HCT116 (cell line): Measurements from ENCODE around the gene ALDH4A1. TPM values are rescaled to one million over a fixed set of nuclear protein-coding genes. Genes with fewer than 3 reads are reported as not detected.

Experiments used
- ATAC-seq: fragments of 200-7000 bp; cut with Tn5 transposase; 2 replicates; pipeline ENCODE4 v1.9.1; 2020; ENCODE audit warnings: mild to moderate bottlenecking, moderate library complexity
- BruUV-seq: library from RNA; stranded (reverse); fragments of 400-500 nt; replicated peaks from 2 replicates; lab custom pipeline; 2021; lab: Mats Ljungman, UMichigan
- CTCF ChIA-PET: fragments of 300-600 bp; sonication (Branson Sonifier 250); formaldehyde crosslinking; loops from one replicate; lab custom pipeline; 2021; ENCODE audit warnings: antibody characterized with exemption; lab: Charles Lee
- POLR2A ChIA-PET: fragments of 300-600, 350-600 bp; sonication (Branson Sonifier 250); formaldehyde crosslinking; loops from one replicate; lab custom pipeline; 2021; ENCODE audit warnings: antibody characterized with exemption; lab: Charles Lee
- RAD21 ChIA-PET, 2 experiments: fragments of 300-600 bp; sonication (Branson Sonifier 250); formaldehyde crosslinking; loops; one replicate each; lab custom pipeline; 2023; ENCODE audit warnings: low total read pairs in 2 of 2; ENCODE audit not compliant: uncharacterized antibody in 2 of 2, unreplicated experiment in 2 of 2, low non-redundant PET in 1 of 2; lab: Charles Lee
- DNase-seq: peaks from one replicate; pipeline ENCODE4 v3.0.0-alpha.2; 2010; ENCODE audit warnings: low read depth, low spot score
- H2AFZ ChIP-seq: fragments of 200-600 bp; shearing (Covaris generic), sonication (generic); 2 replicates; pipeline ENCODE4 v1.6.1; 2017; ENCODE audit warnings: low read depth, mixed run types, mixed read lengths, antibody characterized with exemption, low read length; ENCODE audit not compliant: poor library complexity, severe bottlenecking
- H3K27ac ChIP-seq: 2 replicates; pipeline ENCODE4 v1.5.1; 2012; ENCODE audit warnings: low read depth, low read length
- H3K27me3 ChIP-seq: fragments of 200-600 bp; sonication (generic); 2 replicates; pipeline ENCODE4 v1.6.1; 2016; ENCODE audit warnings: mixed run types, low read length, mixed read lengths; ENCODE audit not compliant: insufficient read depth
- H3K36me3 ChIP-seq, 2 experiments: fragments of 200-500 bp in 1 of 2; fragments of 200-600 bp in 1 of 2; sonication (Bioruptor generic) in 1 of 2; sonication (generic) in 1 of 2; 2 replicates each; pipeline versions ENCODE4 v1.5.1 to v1.6.1; 2014 to 2016; ENCODE audit warnings: low read length in 2 of 2, inconsistent platforms in 1 of 2, mixed read lengths in 1 of 2, mixed run types in 1 of 2; ENCODE audit not compliant: insufficient read depth in 2 of 2, control insufficient read depth in 1 of 2
- H3K4me1 ChIP-seq, 2 experiments: fragments of 200-600 bp in 1 of 2; sonication (generic) in 1 of 2; 2 replicates each; pipeline versions ENCODE4 v1.5.1 to v1.6.1; 2012 to 2017; ENCODE audit warnings: low read length in 2 of 2, inconsistent platforms in 1 of 2, mild to moderate bottlenecking in 1 of 2, mixed read lengths in 1 of 2, mixed run types in 1 of 2, moderate library complexity in 1 of 2; ENCODE audit not compliant: insufficient read depth in 2 of 2, control insufficient read depth in 1 of 2
- H3K4me2 ChIP-seq: fragments of 200-600 bp; sonication (generic); 2 replicates; pipeline ENCODE4 v1.6.1; 2017; ENCODE audit warnings: mixed run types, low read length, mixed read lengths
- H3K4me3 ChIP-seq, 2 experiments: fragments of 200-600 bp in 1 of 2; sonication (generic) in 1 of 2; replicated peaks in 1 of 2; 2 replicates each; pipeline ENCODE4 v1.5.1; 2011 to 2016; ENCODE audit warnings: low read length in 2 of 2, control low read depth in 1 of 2, low read depth in 1 of 2, mild to moderate bottlenecking in 1 of 2, mixed read lengths in 1 of 2, mixed run types in 1 of 2
- H3K79me2 ChIP-seq: fragments of 200-600 bp; sonication (generic); 2 replicates; pipeline ENCODE4 v1.6.1; 2017; ENCODE audit warnings: mild to moderate bottlenecking, mixed run types, low read length, moderate library complexity, mixed read lengths; ENCODE audit not compliant: insufficient read depth
- H3K9ac ChIP-seq: fragments of 200-600 bp; sonication (generic); 2 replicates; pipeline ENCODE4 v1.6.1; 2016; ENCODE audit warnings: low read length, mixed read lengths
- H3K9me2 ChIP-seq: fragments of 200-600 bp; sonication (generic), shearing (Covaris generic); 2 replicates; pipeline ENCODE4 v1.6.1; 2017; ENCODE audit warnings: mixed run types, mild to moderate bottlenecking, moderate library complexity; ENCODE audit not compliant: insufficient read depth
- H3K9me3 ChIP-seq, 2 experiments: fragments of 200-500 bp in 1 of 2; fragments of 200-600 bp in 1 of 2; sonication (Bioruptor generic) in 1 of 2; sonication (generic) in 1 of 2; 2 replicates each; pipeline ENCODE4 v1.6.1; 2014 to 2017; ENCODE audit warnings: low read length in 2 of 2, mixed read lengths in 2 of 2, inconsistent platforms in 1 of 2, low read depth in 1 of 2, mild to moderate bottlenecking in 1 of 2, mixed run types in 1 of 2, moderate library complexity in 1 of 2; ENCODE audit not compliant: control insufficient read depth in 1 of 2, insufficient read depth in 1 of 2
- H4K20me1 ChIP-seq: fragments of 200-600 bp; sonication (generic), shearing (Covaris generic); 2 replicates; pipeline ENCODE4 v1.6.1; 2017; ENCODE audit warnings: mixed run types, mild to moderate bottlenecking, moderate library complexity; ENCODE audit not compliant: insufficient read depth
- CEBPB ChIP-seq: IDR thresholded peaks from 2 replicates; pipeline ENCODE4 v1.6.1; 2012; ENCODE audit warnings: low read depth
- EZH2phosphoT487 ChIP-seq: fragments of 200-600 bp; IDR thresholded peaks from 2 replicates; pipeline ENCODE4 v1.6.1; 2018; ENCODE audit warnings: antibody characterized with exemption, borderline replicate concordance
- JUND ChIP-seq: IDR thresholded peaks from 2 replicates; pipeline ENCODE4 v1.6.1; 2012
- SIN3A ChIP-seq: IDR thresholded peaks from 2 replicates; pipeline ENCODE4 v1.6.1; 2012; ENCODE audit warnings: low read depth
- YY1 ChIP-seq: IDR thresholded peaks from 2 replicates; pipeline ENCODE4 v1.6.1; 2011; ENCODE audit warnings: low read length, low read depth, moderate library complexity, mild to moderate bottlenecking; ENCODE audit not compliant: insufficient replicate concordance; ENCODE audit errors: extremely low read depth
- ZNF274 ChIP-seq: fragments of 200-500 bp; sonication (Bioruptor generic); IDR thresholded peaks from 2 replicates; pipeline ENCODE4 v1.6.1; 2014; ENCODE audit warnings: mild to moderate bottlenecking, low read depth, low read length, inconsistent platforms
- intact Hi-C: fragments of 100-400 bp; cut with micrococcal nuclease; formaldehyde crosslinking; loops from 2 replicates; pipeline ENCODE4 v1.10.0; 2022
- total RNA-seq: library from RNA; stranded (reverse); gene quantifications from one replicate; pipeline ENCODE4 v1.2.1, GENCODE V29; 2021; ENCODE audit not compliant: unreplicated experiment
- TF ChIP-seq, protein P1 (sequence below): IDR thresholded peaks from 2 replicates; pipeline ENCODE4 v1.6.1; 2012
- TF ChIP-seq, protein P2 (sequence below), 3 experiments: fragments of 200-600 bp in 1 of 3; sonication (generic) in 1 of 3; IDR thresholded peaks in 2 of 3; conservative IDR thresholded peaks in 1 of 3; 2 replicates each; pipeline ENCODE4 v1.5.1; 2012 to 2017; ENCODE audit warnings: low read depth in 2 of 3, low read length in 2 of 3, antibody characterized with exemption in 1 of 3, borderline replicate concordance in 1 of 3, control low read depth in 1 of 3, mild to moderate bottlenecking in 1 of 3, mixed read lengths in 1 of 3, mixed run types in 1 of 3, moderate library complexity in 1 of 3; ENCODE audit not compliant: insufficient read depth in 1 of 3

The ALDH4A1 gene
- total RNA-seq, 1 experiment from 2014 or later, result 12.6 TPM

DNA sequence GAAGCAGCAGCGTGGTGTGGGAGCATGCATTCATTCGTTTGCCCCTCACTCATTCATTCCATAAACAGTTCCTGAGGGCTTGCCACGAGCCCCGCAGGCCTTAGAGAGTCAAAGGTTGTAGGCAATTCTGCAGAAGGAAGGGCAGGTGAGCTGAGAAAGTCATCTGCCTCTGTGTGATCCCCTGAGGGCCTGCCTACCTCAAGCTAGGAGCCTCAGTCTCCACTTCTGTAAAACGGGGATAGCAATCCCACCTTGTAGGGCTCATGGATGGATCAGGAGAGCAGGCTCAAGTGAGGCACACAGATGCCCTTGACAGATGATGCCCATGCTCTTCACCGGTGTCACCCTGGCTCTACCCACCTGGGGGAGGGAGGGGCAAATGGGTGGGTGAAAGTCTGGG, 26.6 kb upstream of the ALDH4A1 start:
- POLR2A ChIA-PET, result no interaction called here
- H3K4me1 ChIP-seq, result peaks cover 28 to 81% of the 10 kb centered on the region in 2 experiments
- BruUV-seq, result no TSS peak
- peak overlapping the region; percentile 100; the same call in 1 of the 2 replicates for H3K4me2 ChIP-seq
- no peak overlapping the region; the same call in 1 of the 2 replicates for H3K9ac ChIP-seq
- no peak for TF ChIP-seq ZNF274
- TF ChIP-seq CEBPB, result no peak
- no peak for TF ChIP-seq YY1
- no peak for TF ChIP-seq SIN3A
- TF ChIP-seq, protein P1, sequence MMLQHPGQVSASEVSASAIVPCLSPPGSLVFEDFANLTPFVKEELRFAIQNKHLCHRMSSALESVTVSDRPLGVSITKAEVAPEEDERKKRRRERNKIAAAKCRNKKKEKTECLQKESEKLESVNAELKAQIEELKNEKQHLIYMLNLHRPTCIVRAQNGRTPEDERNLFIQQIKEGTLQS, result no peak
- TF ChIP-seq, all 23 proteins: peak for 0
- intact Hi-C loops, result no loop called here
- ChIA-PET RAD21 (no interaction called here), CTCF (interaction anchor here (4.8 kb wide), 1 partner anchor 15 kb away, joined by 36 read pairs; no protein-coding TSS in a partner anchor)
- no peaks in the 10 kb centered on the region for H4K20me1 ChIP-seq
- no peak overlapping the region for H3K4me3 ChIP-seq
- no peak overlapping the region for H3K27ac ChIP-seq
- H3K9me2 ChIP-seq, result no peaks in the 10 kb centered on the region
- H3K27me3 ChIP-seq, result no peaks in the 10 kb centered on the region
- no peak for ATAC-seq
- no peaks in the 10 kb centered on the region for H3K9me3 ChIP-seq
- H3K36me3 ChIP-seq, result no peaks in the 10 kb centered on the region
- peaks cover 87% of the 10 kb centered on the region for H3K79me2 ChIP-seq
- no peak overlapping the region for H2AFZ ChIP-seq
- DNase-seq, result no peak

DNA sequence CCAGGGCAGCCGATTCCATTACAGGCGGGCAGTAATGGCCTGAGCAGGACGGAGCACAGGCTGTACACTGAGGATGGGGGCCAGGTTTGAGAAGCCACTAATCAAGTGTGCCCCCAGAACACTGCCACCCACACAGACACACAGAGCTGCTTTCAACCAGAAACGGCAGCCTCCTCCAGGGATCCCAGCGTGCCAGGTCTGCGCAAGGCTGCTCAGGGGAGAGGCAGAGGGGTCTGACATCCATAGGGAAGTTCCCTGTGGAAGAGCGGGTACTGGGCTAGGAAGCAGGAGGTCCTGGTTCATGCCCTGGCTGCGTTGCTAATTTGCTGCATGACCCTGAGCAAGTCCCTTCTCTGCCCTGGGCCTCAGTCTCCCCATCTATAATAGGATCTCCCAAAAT, 26.1 kb upstream of the ALDH4A1 start:
- Histone ChIP-seq H3K27ac (no peak overlapping the region; the same call in 1 of the 2 replicates), H3K9me3 (no peaks in the 10 kb centered on the region), H3K27me3 (no peaks in the 10 kb centered on the region), H3K9me2 (no peaks in the 10 kb centered on the region), H3K4me2 (peak overlapping the region; percentile 100), H3K4me1 (peaks cover 30 to 86% of the 10 kb centered on the region in 2 experiments), H4K20me1 (no peaks in the 10 kb centered on the region), H3K9ac (peak overlapping the region; percentile 88), H3K36me3 (no peaks in the 10 kb centered on the region), H3K4me3 (no peak overlapping the region)
- ChIA-PET CTCF (interaction anchor here (1.6 to 4.8 kb wide), 2 partner anchors 15 to 26 kb away, joined by 6 to 36 read pairs; partner anchors contain the start of gene ALDH4A1), RAD21 (no interaction called here), POLR2A (interaction anchor here (3.1 kb wide), 1 partner anchor 10 kb away, joined by 13 read pairs; no protein-coding TSS in a partner anchor)
- no TSS peak for BruUV-seq
- intact Hi-C loops, result no loop called here
- ATAC-seq (no peak), DNase-seq (no peak)
- TF ChIP-seq EZH2phosphoT487 (no peak), JUND (no peak)
- TF ChIP-seq, protein P2, sequence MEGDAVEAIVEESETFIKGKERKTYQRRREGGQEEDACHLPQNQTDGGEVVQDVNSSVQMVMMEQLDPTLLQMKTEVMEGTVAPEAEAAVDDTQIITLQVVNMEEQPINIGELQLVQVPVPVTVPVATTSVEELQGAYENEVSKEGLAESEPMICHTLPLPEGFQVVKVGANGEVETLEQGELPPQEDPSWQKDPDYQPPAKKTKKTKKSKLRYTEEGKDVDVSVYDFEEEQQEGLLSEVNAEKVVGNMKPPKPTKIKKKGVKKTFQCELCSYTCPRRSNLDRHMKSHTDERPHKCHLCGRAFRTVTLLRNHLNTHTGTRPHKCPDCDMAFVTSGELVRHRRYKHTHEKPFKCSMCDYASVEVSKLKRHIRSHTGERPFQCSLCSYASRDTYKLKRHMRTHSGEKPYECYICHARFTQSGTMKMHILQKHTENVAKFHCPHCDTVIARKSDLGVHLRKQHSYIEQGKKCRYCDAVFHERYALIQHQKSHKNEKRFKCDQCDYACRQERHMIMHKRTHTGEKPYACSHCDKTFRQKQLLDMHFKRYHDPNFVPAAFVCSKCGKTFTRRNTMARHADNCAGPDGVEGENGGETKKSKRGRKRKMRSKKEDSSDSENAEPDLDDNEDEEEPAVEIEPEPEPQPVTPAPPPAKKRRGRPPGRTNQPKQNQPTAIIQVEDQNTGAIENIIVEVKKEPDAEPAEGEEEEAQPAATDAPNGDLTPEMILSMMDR (IDR thresholded peaks at IDR 0.05 in 2 of 3, conservative IDR thresholded peaks at IDR 0.05 in 1 of 3; ENCODE audit: borderline replicate concordance in 1 of 3, insufficient read depth in 1 of 3, low read depth in 2 of 3, low read length in 2 of 3), result no peak
- TF ChIP-seq, all 23 proteins: peak for 0
- Histone ChIP-seq H2AFZ (no peak overlapping the region), H3K79me2 (peaks cover 92% of the 10 kb centered on the region)
